Erythroblast (primary cell): ENCODE data around the gene PRKCZ.

Source experiments
- GATA1 ChIP-seq: IDR thresholded peaks from 2 replicates; pipeline ENCODE4 v1.6.1; 2011; ENCODE audit warnings: low read depth, mild to moderate bottlenecking, control low read depth, low read length, moderate library complexity
- POLR2A ChIP-seq: IDR thresholded peaks from 2 replicates; pipeline ENCODE4 v1.6.1; 2011; ENCODE audit warnings: mild to moderate bottlenecking, low read length

DNA sequence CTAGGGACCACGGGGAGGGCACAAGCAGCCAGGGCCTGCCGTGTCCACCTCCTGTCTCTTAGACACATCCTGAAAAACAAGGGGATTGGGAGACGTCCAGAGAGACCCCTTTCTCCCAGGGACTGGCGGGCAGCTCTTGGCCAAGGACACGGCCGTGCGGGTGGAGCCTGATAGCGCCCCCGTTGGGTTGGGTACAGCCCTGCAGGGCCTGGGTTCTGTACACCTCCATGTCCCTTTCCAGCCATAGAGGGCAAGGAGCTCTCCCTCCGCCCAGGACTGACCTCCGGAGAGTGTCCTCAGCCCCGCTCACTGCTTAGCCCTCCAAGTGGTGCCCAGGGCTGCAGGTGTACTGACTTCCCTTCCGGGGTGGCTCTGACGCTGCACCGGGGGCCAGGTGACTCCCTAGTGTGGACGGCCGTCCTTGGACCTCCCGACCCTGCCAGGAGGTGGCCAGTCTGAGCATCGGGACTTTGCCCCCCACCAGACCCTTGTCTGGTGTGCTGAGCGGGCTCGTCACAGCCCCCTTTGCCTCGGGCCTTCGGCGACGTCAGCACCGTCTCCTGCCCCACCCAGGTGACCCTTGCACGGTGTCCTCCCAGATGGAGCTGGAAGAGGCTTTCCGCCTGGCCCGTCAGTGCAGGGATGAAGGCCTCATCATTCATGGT, 5.8 kb downstream of the PRKCZ start:
- no peak for TF ChIP-seq POLR2A
- TF ChIP-seq GATA1, result no peak
